Measurements from ENCODE around the gene LRRC25. TPM values are rescaled to one million over a fixed set of nuclear protein-coding genes. Genes with fewer than 3 reads are reported as not detected.

LRRC25 gene
- polyA plus RNA-seq, 1 donor from 2014 or later, result not detected

DNA sequence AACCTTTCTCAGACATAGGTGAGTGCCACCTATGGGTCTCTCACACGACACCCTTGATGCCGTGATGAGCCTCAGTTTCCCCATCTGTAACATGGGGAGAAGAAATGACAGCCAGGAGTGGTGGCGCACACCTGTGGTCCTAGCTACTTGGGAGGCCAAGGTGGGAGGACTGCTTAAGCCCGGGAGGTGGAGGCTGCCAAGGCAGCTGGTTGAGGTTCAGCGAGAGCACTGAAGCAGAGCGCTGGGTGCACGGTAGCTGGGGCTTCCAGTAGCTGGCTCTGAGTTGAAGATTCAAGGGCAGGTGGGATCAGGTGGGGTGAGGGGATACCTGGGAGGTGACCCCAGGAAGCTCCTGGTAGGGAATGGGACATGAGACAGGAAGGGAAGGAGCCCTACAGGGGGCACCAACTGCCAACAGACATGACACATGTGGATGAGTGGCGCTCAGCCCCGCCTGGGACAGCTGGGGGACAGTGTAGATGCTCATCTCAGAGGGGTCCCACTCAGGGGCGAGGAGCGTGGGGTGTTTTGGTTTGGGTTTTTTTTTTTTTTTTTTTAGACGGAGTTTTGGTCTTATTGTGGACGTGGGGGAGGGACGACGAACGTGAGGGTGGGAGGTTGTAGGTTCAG lies 15.3 kb upstream of the LRRC25 start:
- H3K9me2 ChIP-seq (ENCODE audit: insufficient read depth, low read length), result no peaks in the 10 kb centered on the region
- H3F3A ChIP-seq (ENCODE audit: insufficient read depth, low read length, poor library complexity, severe bottlenecking), result peaks cover 3% of the 10 kb centered on the region
- no peak overlapping the region for H3K9ac ChIP-seq (ENCODE audit: low read length)
- TF ChIP-seq POLR2AphosphoS5 (IDR thresholded peaks at IDR 0.05) (no peak), EP300 (conservative IDR thresholded peaks at IDR 0.05; ENCODE audit: poor library complexity, severe bottlenecking) (no peak), SMC3 (conservative IDR thresholded peaks at IDR 0.05; ENCODE audit: poor library complexity) (no peak), RAD21 (conservative IDR thresholded peaks at IDR 0.05) (no peak), TAF1 (IDR thresholded peaks at IDR 0.05; ENCODE audit: low read depth) (no peak), EZH2 (IDR thresholded peaks at IDR 0.05; ENCODE audit: borderline replicate concordance, insufficient read depth, low read length, poor library complexity, severe bottlenecking) (no peak), MXI1 (conservative IDR thresholded peaks at IDR 0.05; ENCODE audit: poor library complexity, severe bottlenecking) (no peak)
- TF ChIP-seq, protein P1, sequence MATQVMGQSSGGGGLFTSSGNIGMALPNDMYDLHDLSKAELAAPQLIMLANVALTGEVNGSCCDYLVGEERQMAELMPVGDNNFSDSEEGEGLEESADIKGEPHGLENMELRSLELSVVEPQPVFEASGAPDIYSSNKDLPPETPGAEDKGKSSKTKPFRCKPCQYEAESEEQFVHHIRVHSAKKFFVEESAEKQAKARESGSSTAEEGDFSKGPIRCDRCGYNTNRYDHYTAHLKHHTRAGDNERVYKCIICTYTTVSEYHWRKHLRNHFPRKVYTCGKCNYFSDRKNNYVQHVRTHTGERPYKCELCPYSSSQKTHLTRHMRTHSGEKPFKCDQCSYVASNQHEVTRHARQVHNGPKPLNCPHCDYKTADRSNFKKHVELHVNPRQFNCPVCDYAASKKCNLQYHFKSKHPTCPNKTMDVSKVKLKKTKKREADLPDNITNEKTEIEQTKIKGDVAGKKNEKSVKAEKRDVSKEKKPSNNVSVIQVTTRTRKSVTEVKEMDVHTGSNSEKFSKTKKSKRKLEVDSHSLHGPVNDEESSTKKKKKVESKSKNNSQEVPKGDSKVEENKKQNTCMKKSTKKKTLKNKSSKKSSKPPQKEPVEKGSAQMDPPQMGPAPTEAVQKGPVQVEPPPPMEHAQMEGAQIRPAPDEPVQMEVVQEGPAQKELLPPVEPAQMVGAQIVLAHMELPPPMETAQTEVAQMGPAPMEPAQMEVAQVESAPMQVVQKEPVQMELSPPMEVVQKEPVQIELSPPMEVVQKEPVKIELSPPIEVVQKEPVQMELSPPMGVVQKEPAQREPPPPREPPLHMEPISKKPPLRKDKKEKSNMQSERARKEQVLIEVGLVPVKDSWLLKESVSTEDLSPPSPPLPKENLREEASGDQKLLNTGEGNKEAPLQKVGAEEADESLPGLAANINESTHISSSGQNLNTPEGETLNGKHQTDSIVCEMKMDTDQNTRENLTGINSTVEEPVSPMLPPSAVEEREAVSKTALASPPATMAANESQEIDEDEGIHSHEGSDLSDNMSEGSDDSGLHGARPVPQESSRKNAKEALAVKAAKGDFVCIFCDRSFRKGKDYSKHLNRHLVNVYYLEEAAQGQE (IDR thresholded peaks at IDR 0.05; ENCODE audit: borderline replicate concordance), result no peak
- TF ChIP-seq, protein P2, sequence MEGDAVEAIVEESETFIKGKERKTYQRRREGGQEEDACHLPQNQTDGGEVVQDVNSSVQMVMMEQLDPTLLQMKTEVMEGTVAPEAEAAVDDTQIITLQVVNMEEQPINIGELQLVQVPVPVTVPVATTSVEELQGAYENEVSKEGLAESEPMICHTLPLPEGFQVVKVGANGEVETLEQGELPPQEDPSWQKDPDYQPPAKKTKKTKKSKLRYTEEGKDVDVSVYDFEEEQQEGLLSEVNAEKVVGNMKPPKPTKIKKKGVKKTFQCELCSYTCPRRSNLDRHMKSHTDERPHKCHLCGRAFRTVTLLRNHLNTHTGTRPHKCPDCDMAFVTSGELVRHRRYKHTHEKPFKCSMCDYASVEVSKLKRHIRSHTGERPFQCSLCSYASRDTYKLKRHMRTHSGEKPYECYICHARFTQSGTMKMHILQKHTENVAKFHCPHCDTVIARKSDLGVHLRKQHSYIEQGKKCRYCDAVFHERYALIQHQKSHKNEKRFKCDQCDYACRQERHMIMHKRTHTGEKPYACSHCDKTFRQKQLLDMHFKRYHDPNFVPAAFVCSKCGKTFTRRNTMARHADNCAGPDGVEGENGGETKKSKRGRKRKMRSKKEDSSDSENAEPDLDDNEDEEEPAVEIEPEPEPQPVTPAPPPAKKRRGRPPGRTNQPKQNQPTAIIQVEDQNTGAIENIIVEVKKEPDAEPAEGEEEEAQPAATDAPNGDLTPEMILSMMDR (IDR thresholded peaks at IDR 0.05; ENCODE audit: poor library complexity, severe bottlenecking), result no peak
- no peaks in the 10 kb centered on the region for H4K20me1 ChIP-seq (ENCODE audit: insufficient read depth)
- H3K4me2 ChIP-seq (ENCODE audit: low read length), result no peak overlapping the region
- no peaks in the 10 kb centered on the region for H3K36me3 ChIP-seq (ENCODE audit: insufficient read depth, low read length)
- H3K27me3 ChIP-seq (ENCODE audit: insufficient read depth, low read depth, low read length), result no peaks in the 10 kb centered on the region
- no peak overlapping the region for H2AFZ ChIP-seq (ENCODE audit: low read depth, low read length)
- H3K79me2 ChIP-seq (replicated peaks; ENCODE audit: insufficient read depth, low read length), result no peaks in the 10 kb centered on the region
- H3K9me3 ChIP-seq (ENCODE audit: low read length), result no peaks in the 10 kb centered on the region
- no peak overlapping the region for H3K27ac ChIP-seq (ENCODE audit: low read length)
- no peak overlapping the region for H3K4me3 ChIP-seq (ENCODE audit: low read length)

DNA sequence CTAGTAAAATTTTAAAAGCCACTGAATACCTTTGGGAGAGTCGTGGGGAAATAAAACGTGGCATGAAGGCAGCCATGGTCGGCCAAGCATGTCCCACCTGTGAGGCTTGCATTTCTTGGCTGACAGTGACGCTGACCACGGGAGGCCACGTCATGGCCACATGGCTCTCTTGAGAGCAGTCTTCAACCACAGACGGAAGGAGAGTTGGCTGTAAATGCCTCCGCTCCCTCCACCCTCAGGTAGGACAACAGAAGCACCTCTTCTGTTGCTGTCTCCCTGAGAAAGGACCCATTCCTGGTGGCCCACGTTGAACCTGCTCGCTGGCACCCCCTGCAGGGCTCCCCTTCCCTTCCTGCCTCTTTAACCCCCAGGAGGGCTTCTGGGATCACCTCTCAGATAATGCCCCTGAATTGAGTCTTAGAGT lies 10.6 kb upstream of the LRRC25 start:
- no peaks in the 10 kb centered on the region for H3K27me3 ChIP-seq (ENCODE audit: insufficient read depth, low read depth, low read length)
- TF ChIP-seq MXI1 (conservative IDR thresholded peaks at IDR 0.05; ENCODE audit: poor library complexity, severe bottlenecking) (no peak), RAD21 (conservative IDR thresholded peaks at IDR 0.05) (no peak), EP300 (conservative IDR thresholded peaks at IDR 0.05; ENCODE audit: poor library complexity, severe bottlenecking) (no peak), EZH2 (IDR thresholded peaks at IDR 0.05; ENCODE audit: borderline replicate concordance, insufficient read depth, low read length, poor library complexity, severe bottlenecking) (no peak), SMC3 (conservative IDR thresholded peaks at IDR 0.05; ENCODE audit: poor library complexity) (no peak), POLR2AphosphoS5 (IDR thresholded peaks at IDR 0.05) (no peak), TAF1 (IDR thresholded peaks at IDR 0.05; ENCODE audit: low read depth) (no peak)
- TF ChIP-seq, protein P2 (IDR thresholded peaks at IDR 0.05; ENCODE audit: poor library complexity, severe bottlenecking), result no peak
- TF ChIP-seq, protein P1 (IDR thresholded peaks at IDR 0.05; ENCODE audit: borderline replicate concordance), result no peak

More for the DNA sequence above, 10.6 kb upstream of the LRRC25 start:
- Histone ChIP-seq H3K9ac (ENCODE audit: low read length) (no peak overlapping the region), H2AFZ (ENCODE audit: low read depth, low read length) (no peak overlapping the region), H3K9me3 (ENCODE audit: low read length) (no peaks in the 10 kb centered on the region), H3K27ac (ENCODE audit: low read length) (no peak overlapping the region), H3F3A (ENCODE audit: insufficient read depth, low read length, poor library complexity, severe bottlenecking) (no peaks in the 10 kb centered on the region), H4K20me1 (ENCODE audit: insufficient read depth) (no peaks in the 10 kb centered on the region), H3K9me2 (ENCODE audit: insufficient read depth, low read length) (no peaks in the 10 kb centered on the region), H3K79me2 (replicated peaks; ENCODE audit: insufficient read depth, low read length) (no peaks in the 10 kb centered on the region), H3K4me3 (ENCODE audit: low read length) (no peak overlapping the region), H3K36me3 (ENCODE audit: insufficient read depth, low read length) (no peaks in the 10 kb centered on the region), H3K4me2 (ENCODE audit: low read length) (no peak overlapping the region)

Data from neural cell (in vitro differentiated cells).